ENCODE measurements around the gene USP53.
A peak's percentile ranks its signal among the peaks of the same experiment; 100 is the strongest.

Gene USP53

DNA sequence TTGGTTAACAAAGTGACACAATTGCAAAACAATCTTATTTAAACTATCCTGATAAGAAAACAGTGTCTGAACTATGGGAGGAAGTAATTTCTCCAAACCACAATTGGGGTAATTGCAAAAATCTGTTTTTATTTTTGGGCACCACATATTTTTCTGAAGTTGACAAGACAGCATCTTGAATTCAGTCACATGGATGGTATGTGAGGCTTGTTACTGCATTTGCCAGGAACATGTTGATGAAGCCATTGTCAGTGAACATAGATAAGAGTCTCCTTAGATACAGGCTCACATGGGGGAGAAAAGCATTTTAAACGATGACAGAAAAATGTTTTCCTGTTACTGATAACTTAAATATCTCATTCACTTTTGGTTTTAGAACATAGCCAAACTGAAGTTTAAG lies 5.5 kb upstream of the USP53 start:
- CTCF ChIA-PET, result no interaction called here
- POLR2A ChIA-PET (ENCODE audit: low non-redundant PET), result no interaction called here
- TF ChIP-seq, protein P1, sequence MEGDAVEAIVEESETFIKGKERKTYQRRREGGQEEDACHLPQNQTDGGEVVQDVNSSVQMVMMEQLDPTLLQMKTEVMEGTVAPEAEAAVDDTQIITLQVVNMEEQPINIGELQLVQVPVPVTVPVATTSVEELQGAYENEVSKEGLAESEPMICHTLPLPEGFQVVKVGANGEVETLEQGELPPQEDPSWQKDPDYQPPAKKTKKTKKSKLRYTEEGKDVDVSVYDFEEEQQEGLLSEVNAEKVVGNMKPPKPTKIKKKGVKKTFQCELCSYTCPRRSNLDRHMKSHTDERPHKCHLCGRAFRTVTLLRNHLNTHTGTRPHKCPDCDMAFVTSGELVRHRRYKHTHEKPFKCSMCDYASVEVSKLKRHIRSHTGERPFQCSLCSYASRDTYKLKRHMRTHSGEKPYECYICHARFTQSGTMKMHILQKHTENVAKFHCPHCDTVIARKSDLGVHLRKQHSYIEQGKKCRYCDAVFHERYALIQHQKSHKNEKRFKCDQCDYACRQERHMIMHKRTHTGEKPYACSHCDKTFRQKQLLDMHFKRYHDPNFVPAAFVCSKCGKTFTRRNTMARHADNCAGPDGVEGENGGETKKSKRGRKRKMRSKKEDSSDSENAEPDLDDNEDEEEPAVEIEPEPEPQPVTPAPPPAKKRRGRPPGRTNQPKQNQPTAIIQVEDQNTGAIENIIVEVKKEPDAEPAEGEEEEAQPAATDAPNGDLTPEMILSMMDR (conservative IDR thresholded peaks at IDR 0.05; ENCODE audit: low read depth), result no peak
- no peak overlapping the region for H3K27ac ChIP-seq
- DNase-seq (ENCODE audit: low spot score), result no peak

DNA sequence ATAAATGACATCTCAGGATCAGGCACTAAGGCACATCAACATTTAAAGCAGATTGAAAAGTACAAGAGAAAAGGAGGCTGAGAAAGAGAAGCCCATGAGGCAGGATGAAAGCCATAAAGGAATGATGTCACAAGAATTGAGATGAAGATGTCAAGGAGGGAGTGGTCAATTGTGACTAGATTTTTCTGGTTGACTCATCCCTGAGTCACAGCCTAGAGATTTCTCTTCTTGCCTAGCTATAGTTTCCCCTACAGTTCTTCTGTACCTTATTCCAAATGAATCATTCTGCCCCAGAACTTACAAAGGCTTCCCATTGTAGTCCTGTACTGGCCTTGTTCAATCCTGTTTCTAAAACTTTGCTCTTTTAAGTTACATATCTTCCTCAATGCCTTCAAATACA lies 3.4 kb upstream of the USP53 start:
- no peak overlapping the region for H3K27ac ChIP-seq
- ChIA-PET POLR2A (ENCODE audit: low non-redundant PET) (interaction anchor here (0.6 kb wide), 1 partner anchor 201 kb away, joined by 4 read pairs; no protein-coding TSS in a partner anchor), CTCF (interaction anchor here (1.5 kb wide), 1 partner anchor 122 kb away, joined by 3 read pairs; no protein-coding TSS in a partner anchor)
- TF ChIP-seq, protein P1 (conservative IDR thresholded peaks at IDR 0.05; ENCODE audit: low read depth), result no peak
- peak; percentile 83 for DNase-seq (ENCODE audit: low spot score)

DNA sequence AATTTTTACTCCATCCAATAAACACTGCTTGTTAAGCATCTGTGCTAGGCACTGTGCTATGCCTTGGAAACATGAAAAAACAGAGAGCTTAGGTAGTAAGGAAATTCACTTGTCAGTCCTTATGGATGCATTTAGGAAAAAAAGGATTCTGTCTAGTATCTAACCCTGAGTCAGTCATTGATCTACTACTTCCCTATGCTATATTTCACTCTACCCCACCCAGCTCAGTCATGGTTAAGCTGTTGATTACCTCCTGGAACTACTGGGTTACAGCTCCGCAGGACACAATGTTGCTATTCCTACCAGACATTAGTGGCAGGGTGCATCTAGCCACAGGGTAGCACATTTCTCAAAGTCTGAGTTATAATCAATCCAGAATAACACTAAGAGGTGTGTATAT lies 2.9 kb upstream of the USP53 start:
- ChIA-PET POLR2A (ENCODE audit: low non-redundant PET) (no interaction called here), CTCF (interaction anchor here (0.7 to 1.5 kb wide), 2 partner anchors 123 to 221 kb away, joined by 3 read pairs; no protein-coding TSS in a partner anchor)

DNA sequence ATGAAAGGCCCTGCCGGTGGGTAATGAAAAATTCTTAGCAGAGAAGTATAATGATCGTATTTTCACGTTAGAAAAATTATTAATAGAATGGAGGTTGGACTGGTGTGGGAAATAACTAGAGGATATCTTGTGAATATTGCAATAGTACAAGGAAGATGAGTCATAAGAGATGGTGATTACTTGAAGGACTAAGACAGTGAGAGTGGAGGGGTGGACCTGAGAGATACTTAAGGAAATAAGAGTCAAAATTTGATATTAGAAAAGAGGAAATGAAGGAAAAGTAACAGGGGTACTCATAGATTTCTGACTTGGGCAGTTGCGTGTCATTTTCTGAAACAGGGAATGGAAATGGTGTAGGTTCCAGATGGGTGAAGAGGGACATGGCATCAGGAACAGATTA lies 1.7 kb upstream of the USP53 start:
- H3K27ac ChIP-seq, result no peak overlapping the region
- DNase-seq (ENCODE audit: low spot score), result peak; percentile 10
- ChIA-PET POLR2A (ENCODE audit: low non-redundant PET) (no interaction called here), CTCF (no interaction called here)
- TF ChIP-seq, protein P1 (conservative IDR thresholded peaks at IDR 0.05; ENCODE audit: low read depth), result no peak

More for the DNA sequence above, 2.9 kb upstream of the USP53 start:
- H3K27ac ChIP-seq, result no peak overlapping the region
- DNase-seq (ENCODE audit: low spot score), result no peak
- TF ChIP-seq, protein P1 (conservative IDR thresholded peaks at IDR 0.05; ENCODE audit: low read depth), result no peak

DNA sequence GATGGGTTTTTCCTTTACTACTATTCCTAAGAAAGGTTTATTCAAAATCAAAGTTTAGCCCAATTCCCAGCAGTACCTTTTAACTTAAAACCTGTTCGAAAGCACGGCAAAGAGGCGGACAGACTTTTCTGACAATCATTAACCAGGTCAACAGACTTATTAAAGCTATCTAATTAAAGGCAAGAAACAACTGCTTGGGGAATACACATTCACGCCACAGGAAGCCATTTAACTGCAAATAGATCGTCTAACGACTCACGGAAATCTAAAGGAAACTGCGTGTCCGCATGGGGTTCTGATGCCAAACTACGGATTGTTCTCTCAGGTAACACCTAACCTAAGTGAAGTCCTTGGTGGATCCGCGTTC lies 663 bp upstream of the USP53 start:
- POLR2A ChIA-PET (ENCODE audit: low non-redundant PET), result no interaction called here
- CTCF ChIA-PET, result no interaction called here
- TF ChIP-seq, protein P1 (conservative IDR thresholded peaks at IDR 0.05; ENCODE audit: low read depth), result no peak
- peak overlapping the region; percentile 99 for H3K27ac ChIP-seq
- no peak for DNase-seq (ENCODE audit: low spot score)

DNA sequence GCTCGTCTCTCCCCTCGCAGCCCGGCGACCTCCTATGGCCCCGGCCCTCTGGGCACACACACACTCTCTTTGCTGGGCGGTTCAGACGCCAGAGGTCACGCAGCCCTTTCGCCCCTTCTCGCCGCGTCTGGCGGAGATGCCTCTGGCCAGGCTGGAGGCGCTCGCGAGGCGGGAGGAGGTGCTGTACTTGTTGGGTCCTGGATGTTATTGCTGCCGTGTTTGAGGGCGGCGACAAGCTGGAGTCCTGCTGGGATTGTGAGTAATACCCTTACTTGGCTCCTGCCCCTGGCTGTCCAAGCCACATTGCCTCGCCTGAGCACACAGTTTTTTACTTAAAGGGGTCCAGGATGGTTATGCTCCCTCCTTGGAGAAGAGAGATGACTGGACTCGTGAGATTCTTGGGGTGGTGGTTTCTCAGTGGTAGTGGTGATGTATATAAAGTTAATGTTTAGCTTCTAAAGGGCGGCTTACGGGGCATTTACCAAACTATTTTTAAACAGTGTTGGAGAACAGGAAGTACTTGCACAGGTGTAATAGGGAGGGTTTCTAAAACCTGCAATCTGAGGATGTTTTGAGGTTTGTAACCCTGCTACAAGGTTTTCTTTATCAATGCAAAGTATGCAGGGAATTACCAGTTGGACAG lies 572 bp downstream of the USP53 start:
- peak overlapping the region; percentile 99 for H3K27ac ChIP-seq
- TF ChIP-seq, protein P1 (conservative IDR thresholded peaks at IDR 0.05; ENCODE audit: low read depth), result peak; percentile 51
- ChIA-PET POLR2A (ENCODE audit: low non-redundant PET) (interaction anchor here (0.5 to 1.4 kb wide), 5 partner anchors 9 to 528 kb away, joined by 3 to 6 read pairs (median 5); partner anchors contain the start of gene METTL14), CTCF (interaction anchor here (0.6 to 1.1 kb wide), 5 partner anchors 16 to 172 kb away, joined by 3 to 7 read pairs (median 5); a partner anchor contains a TSS)
- DNase-seq (ENCODE audit: low spot score), result peak; percentile 73

Data from RWPE1 (cell line).